ENCODE measurements around the gene IL22. TPM values are rescaled to one million over a fixed set of nuclear protein-coding genes. Genes with fewer than 3 reads are reported as not detected.

IL22 gene
- polyA plus RNA-seq, 1 donor = not detected

DNA sequence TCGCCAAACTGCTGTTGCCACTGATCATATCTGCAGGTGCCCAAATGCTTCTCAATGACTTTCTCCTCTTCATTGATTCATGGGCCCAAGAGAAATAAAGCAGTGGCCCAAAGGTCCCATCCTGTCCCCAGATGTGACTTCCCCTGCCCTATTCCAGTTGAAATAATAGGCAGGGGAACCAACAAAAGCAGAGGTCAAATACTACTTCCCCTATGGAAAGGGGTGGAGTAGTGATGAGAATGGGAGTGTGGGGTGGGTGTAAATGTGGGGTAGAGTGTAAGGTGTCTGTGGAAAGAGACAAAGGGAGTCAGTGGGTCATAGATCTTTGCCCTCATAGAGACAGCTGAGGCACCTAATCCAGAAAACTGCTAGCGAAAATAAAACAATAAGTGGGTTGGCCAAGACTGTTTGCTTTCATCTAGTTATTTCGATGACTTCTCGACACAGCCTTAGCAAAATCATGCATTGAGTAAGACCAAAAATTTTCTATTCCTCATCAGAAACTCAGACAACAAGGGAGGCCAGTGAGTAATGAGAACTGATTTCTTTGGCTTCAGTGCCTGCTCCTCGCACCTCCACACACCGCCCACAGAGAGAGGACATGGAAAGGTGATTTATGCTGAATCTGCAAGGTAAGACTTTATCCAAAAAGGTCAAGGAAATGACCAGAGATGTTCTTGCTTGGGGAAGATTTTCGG is 10.9 kb upstream of the IL22 start:
- no peak for DNase-seq (ENCODE audit: low read depth)

DNA sequence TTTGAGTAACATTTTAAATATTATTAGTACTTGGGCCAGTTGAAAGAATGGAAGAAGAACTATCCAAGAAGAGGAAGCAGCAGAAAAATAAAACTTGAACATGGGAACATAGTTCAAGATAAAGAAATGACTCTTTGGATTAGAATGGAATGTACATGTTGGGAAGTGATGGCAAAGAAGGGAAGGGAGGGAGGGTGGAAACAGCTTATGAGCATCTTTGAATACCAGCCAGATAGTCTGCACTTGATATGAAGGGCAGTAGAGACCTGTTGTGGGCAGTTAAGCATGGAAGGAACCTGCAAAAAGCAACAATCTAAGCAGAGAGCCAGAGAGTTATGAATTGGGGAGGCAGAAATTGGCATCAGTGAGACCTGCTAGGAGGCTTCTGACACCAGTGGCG is 10.0 kb upstream of the IL22 start:
- no peak for DNase-seq (ENCODE audit: low read depth)

DNA sequence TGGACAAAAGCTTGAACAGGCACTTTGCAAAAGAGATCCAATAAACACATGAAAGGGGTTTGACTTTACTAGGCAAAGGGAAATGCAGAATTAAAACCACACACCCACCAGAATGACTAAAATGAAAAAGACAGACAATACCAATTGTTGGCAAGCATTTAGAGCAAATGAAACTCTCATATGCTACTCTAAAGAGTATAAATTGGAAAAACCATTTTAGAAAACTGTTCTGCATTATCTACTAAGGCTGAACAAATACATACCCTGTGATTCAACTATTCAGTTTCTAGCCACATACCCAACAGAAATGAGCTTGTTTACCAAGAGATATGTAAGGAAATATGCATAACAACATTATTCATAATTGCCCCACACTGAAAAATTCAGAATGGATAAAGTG is 8.5 kb upstream of the IL22 start:
- no peak for DNase-seq (ENCODE audit: low read depth)

DNA sequence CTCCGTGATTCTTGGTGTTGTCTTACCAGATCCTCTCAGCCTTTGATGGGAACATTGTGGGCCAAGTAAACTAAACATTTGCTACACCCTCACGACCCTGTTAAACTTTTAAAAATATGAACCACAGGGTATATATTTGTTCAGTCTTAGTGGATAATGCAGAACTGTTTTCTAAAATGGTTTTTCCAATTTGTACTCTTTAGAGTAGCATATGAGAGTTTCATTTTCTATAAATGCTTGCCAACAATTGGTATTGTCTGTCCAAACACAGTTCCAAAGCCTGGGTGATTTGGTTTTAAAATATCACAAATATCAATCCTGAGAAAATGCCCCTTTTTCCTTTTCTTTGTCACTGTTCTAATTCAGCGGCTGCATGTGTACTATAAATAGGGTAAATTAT is 6.7 kb upstream of the IL22 start:
- DNase-seq (ENCODE audit: low read depth) = no peak

- DNase-seq (ENCODE audit: low read depth) = no peak
Measured at GRCh38 chr12:68259318-68259940, 6.0 kb upstream of the IL22 start.

DNA sequence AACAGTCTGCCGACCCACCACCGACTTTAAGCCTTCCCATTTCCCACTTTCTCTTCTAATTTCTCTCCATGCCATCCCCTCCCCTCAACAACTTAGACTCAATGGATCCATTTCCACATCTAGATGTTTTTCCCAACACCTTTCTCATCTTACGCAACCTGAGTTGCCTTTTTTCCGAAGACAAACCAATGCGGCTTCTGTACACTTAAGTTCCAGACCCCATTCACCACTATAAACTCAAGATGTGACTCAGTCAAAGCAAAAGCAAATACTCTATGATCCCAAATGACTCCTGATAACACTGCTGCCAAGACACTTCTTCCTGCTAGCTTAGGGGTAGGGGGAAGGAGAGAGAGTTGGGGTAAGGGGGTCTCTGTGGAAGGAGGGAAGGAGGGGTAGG is 1.3 kb downstream of the IL22 start:
- no peak for DNase-seq (ENCODE audit: low read depth)

GRCh38 chr12:68250454-68250853 is 3.0 kb downstream of the IL22 start:
- DNase-seq (ENCODE audit: low read depth) = no peak

- no peak for DNase-seq (ENCODE audit: low read depth)
Measured at GRCh38 chr12:68247785-68248184, 5.6 kb downstream of the IL22 start.

- DNase-seq (ENCODE audit: low read depth) = no peak
Measured at GRCh38 chr12:68246350-68246749, 7.1 kb downstream of the IL22 start.

DNA sequence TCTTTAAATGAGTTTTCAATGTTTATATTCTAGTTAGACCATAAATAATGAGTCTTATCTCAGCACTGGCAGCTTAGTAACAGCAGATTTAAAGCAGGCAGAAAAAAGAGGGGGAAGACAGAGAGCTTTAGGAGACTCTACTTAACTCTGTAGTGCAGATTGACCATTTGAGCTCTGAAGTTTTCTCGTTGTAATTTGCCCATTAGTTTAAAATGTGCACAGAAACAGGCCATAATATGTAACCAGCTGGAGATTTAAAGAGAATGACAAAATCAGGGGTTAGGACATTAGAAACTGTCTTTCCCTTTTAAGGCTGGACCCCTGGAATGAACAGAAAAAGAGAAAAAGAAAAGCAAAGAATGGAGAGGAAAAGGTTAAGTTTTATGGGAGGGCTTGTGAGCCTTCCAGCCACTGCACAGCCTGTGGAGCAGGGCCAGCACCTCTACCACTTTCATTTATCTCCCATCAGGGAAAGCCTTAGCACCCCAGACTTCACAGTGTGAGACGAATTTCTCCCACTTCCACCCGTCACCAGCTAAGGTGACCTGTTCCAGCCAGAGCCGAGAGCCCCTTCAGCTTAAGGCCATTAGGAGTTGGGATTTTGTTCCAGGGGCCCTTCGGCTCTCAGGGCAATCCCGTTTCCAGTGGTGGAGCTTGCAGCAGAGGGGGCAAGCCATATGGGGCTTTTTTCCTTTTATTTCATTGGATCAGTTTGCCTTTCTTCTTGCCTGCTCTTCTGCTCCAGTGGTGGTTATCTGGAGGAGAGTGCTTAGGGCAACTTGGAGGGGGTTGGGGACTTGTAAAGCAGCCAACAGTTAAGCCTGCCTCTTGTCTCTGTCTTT is 8.0 kb downstream of the IL22 start:
- DNase-seq (ENCODE audit: low read depth) = no peak

DNA sequence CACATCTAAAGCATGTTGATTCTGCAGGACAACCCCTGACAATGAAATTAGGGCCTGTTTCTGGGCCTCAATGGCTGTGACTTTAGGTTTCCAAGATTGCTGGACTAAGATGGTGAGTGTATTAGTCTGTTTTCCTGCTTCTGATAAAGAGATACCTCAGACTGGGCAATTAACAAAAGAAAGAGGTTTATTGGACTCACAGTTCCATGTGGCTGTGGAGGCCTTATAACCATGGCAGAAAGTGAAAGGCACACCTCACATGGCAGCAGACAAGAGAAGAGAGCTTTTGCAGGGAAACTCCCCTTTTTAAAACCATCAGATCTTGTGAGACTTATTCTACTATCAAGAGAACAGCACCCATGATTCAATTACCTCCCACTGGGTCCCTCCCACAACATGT is 10.6 kb downstream of the IL22 start:
- no peak for DNase-seq (ENCODE audit: low read depth)

DNA sequence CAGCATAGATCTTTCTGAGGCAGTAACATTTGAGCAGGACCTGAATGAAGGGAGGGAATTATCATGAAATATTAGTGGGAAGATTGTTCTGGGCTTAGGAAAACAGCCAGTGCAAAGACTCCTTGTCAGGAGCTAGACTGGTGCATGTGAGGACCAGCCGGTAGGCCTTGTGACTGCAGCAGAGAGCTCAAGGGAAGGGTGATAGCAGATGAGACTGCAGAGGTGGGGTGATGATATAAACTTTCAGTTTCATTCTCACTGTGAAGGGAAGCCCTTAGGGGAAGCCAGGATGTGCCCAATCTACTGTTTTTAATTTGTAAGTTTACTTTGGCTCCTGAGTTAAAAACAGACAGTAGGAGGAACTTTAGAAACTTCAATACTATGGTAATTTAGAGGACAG is 12.4 kb downstream of the IL22 start:
- DNase-seq (ENCODE audit: low read depth) = no peak

- DNase-seq (ENCODE audit: low read depth) = no peak
Measured at GRCh38 chr12:68240079-68240478, 13.3 kb downstream of the IL22 start.

DNA sequence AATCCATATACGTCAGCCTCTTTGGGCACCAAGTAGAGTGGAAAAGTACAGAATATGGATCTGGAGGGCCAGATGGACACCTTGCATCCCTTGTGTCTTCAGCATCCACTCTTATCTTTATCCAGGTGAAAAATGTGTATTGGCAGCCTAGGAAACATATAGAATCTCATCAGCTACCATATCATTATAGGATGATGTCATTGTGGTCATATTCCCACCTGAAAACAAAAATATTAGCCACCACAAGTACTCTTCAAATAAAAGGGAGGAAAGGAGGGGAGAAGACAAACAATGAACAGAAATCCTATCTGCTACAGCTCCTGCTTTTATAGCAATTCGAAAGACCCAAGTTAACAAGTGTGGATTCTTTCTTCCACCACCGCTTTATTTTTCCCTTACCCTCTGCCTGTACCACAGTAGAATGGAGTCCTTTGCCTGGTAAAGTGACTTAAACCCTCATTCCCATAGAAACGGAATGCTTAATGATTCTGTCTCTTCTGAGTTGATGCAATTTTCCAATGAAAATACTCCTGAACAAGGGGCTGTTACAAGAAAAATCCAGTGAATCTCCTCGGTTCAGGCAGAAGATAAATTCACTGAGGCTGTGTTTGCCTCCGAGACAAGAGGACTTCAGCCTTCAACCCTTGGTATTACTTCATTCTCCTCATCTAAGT is 14.0 kb downstream of the IL22 start:
- no peak for DNase-seq (ENCODE audit: low read depth)

- DNase-seq (ENCODE audit: low read depth) = no peak
Measured at GRCh38 chr12:68237619-68238018, 15.8 kb downstream of the IL22 start.

- no peak for DNase-seq (ENCODE audit: low read depth)
Measured at GRCh38 chr12:68237078-68237477, 16.3 kb downstream of the IL22 start.

DNA sequence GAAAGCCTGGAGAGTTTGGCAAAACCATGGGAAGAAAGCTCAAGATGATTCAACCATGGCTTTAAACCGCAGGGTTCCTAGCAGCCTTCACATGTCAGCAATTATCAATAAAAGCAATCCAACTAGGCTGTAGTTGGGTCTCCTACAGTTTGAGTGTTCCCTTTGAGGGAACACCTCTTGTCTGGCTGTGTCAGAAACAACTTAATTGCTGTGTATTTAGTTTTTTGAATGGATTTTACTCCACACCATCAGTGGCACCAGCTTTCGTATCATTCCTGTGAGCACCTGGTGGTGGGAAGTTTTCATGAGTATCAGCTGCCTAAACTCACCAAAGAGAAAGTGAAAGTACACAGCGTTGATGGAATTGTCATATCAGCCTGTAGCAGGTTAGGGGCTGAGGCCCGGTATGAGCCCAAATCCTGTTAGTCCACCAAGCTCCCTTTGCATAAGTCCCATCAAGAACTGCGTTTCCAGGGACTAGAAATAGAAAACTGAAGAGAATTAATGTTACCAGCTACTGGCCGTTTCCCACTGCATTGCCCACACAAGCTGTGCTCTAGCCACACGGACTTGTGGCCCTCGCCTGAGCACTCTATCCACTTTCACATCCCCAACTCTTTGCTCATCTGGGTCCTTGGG is 16.9 kb downstream of the IL22 start:
- no peak for DNase-seq (ENCODE audit: low read depth)

DNA sequence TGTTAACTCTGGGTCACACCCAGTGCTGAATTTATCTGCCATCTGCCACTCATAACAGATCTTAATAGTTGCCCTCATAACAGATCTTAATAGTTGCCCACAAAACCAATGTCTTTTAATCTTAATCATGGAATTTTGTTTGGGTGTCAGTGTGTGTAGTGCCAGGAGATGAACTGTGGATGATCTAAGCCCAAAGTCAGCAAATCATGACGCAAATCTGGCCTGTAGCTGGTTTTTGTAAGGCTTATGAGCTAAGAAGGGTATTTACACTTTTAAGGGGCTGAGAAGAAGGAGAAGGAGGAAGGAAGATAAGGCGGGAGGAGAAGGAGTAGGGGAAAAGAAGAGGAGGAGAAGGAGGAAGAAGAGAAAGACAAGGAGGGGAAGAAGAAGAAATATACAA is 17.8 kb downstream of the IL22 start:
- no peak for DNase-seq (ENCODE audit: low read depth)

- DNase-seq (ENCODE audit: low read depth) = no peak
Measured at GRCh38 chr12:68234140-68234539, 19.3 kb downstream of the IL22 start.

- DNase-seq (ENCODE audit: low read depth) = no peak
Measured at GRCh38 chr12:68233498-68233897, 19.9 kb downstream of the IL22 start.

GRCh38 chr12:68231691-68232090 is 21.7 kb downstream of the IL22 start:
- no peak for DNase-seq (ENCODE audit: low read depth)

DNA sequence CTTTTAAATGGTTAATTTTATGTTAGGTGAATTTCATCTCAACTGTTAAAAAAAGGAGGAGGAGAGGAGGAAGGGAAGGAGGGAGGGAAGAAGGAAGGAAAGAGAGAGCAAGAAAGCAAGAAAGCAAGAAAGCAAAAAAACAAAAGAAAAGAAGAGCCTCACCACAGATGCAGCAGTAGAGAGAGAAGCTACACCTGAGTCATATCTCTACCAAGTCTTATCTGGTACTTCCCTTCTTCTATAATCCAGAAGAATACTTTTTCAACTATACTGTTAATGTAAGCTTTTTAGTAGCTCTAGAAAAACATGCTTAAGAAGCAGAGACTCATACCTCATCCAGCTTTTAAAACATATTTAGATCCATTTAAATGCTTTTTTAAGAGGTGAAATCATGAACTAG is 22.2 kb downstream of the IL22 start:
- DNase-seq (ENCODE audit: low read depth) = no peak
